ENCODE data around the gene HELZ2.

DNA sequence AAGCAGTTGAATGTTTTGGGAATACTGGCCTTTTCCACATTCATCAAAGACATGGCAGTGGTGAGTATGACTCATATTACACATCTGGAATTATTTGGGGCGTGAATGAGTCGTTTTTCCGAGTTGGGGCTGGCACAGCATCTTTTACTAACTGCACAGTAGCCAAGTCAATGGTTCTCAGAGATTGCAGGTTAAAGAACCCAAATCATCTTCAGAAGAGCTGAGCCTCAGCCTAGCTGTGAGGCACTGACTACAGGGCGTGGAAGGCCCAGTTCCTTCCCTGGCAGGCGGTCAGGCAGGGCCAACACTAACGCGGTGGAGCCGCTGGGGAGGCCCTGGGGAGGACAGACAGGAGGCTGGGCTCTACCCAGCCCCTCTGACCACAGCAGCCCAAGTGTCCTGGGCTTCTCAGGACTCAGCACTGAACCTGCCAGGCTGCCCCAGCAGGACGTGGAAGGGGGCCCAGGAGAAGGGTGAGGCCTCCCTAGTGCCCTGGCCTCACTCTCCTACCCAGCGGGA, 20.1 kb upstream of the HELZ2 start:
- TF ChIP-seq, protein P1, sequence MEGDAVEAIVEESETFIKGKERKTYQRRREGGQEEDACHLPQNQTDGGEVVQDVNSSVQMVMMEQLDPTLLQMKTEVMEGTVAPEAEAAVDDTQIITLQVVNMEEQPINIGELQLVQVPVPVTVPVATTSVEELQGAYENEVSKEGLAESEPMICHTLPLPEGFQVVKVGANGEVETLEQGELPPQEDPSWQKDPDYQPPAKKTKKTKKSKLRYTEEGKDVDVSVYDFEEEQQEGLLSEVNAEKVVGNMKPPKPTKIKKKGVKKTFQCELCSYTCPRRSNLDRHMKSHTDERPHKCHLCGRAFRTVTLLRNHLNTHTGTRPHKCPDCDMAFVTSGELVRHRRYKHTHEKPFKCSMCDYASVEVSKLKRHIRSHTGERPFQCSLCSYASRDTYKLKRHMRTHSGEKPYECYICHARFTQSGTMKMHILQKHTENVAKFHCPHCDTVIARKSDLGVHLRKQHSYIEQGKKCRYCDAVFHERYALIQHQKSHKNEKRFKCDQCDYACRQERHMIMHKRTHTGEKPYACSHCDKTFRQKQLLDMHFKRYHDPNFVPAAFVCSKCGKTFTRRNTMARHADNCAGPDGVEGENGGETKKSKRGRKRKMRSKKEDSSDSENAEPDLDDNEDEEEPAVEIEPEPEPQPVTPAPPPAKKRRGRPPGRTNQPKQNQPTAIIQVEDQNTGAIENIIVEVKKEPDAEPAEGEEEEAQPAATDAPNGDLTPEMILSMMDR (IDR thresholded peaks at IDR 0.05), result no peak
- no peak for TF ChIP-seq POLR2AphosphoS5 (IDR thresholded peaks at IDR 0.05)
- TF ChIP-seq POLR2A (IDR thresholded peaks at IDR 0.05), result no peak
